ENCODE results near the gene RTL1. TPM values are rescaled to one million over a fixed set of nuclear protein-coding genes. Genes with fewer than 3 reads are reported as not detected.

Gene RTL1
- polyA plus RNA-seq, 4 donors = 0.03 to 0.16 (median 0.08) TPM

DNA sequence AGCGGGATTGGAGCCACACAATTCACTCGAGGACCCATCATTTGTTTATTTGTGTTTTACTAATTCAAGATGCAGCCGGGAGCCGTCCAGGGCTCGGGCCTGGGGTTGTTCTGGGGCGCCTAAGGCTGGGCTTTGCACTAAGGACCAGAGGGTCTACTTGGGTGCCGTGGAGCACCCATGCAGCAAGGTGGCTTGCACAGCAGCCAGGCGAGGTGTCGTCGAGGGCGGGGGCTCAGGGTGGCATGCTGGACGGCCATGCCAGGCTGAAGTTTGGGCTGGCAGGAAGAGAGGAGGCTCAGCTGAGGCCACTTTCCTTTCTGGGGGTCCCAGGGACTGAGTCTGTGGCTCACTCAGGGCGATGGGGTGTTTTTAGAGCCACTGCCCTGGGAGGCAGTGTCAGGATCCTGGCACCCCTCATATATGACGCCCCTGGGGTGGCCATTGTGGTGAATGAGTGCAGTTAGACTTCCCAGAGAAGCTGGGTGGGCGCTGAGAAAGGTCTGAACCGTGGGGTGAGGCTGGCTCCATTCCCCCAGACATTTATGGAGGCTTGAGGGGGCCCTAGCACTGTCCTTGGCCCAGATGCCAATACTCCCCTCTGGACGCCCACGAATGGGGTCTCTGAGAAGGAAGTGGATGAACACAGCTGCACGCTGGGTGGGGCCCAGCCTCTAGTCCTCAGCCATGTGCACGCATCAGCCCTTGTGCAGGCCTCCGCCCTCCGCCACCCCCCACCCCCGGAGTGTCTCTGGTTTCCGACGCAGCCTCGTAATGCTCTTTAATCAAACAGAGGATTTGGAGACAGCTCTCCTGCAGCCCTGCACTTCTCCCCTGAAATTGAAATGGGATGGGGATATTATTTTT, 66.3 kb downstream of the RTL1 start:
- no peak for DNase-seq (ENCODE audit: low read depth in 4 of 4, low spot score in 2 of 4)

DNA sequence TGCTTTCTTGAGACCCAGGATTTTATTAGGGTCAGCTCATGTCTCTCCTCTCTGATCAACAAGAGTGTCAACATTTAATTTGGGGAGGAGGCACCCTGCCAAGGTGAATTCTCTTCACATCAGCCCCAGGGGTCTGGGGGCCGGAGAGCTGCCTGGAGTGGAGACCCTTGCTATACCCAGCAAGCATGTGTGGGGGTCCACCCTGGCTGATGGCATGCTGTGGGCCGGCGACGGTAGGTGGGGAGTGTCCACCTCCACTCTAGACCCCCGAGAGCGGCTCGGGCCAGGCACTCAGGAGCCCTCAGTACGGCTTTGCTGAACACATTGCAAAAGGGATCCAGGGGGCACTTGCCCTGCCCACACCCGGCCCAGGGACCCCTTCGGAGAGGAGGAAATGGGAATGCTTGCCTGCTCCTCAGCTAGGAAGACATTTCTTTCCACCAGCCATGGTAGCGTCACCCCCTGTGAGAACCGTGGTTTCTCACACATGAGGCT, 67.2 kb downstream of the RTL1 start:
- DNase-seq (ENCODE audit: low read depth in 4 of 4, low spot score in 2 of 4) = no peak

DNA sequence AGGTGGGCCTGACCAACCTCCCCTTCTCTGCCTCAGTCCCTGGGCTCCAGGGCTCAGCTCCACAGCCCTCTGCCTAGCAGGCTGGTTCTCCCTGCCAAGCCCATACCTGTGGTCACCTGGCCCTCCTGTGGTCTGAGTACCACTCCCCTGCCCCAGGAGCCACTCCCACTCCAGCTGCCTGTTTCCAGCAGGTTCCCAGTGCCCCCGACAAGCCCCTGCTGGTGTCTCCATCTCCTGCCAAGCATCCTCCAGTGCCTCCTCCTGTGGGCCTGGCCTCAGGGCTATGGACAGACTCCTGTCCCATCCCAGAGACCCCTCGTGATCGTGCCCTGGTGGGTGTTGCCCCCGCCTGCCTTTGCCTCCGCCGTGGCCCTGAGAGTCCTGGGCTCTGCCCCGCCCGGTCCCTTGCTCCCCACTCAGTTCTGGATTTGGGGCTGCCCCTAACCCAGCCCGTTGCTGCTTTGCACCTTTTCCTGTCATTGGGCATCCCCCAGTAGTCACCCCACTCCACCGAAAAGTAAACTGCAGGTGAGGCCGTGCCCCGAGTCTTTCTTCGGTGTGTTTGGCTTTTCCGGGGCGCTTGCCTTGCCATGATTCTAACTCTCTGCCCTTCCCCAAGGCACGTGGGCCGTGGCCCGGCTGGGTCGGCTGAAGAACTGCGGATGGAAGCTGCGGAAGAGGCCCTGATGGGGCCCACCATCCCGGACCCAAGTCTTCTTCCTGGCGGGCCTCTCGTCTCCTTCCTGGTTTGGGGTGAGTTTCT, 67.8 kb downstream of the RTL1 start:
- no peak for DNase-seq (ENCODE audit: low read depth in 4 of 4, low spot score in 2 of 4)

DNA sequence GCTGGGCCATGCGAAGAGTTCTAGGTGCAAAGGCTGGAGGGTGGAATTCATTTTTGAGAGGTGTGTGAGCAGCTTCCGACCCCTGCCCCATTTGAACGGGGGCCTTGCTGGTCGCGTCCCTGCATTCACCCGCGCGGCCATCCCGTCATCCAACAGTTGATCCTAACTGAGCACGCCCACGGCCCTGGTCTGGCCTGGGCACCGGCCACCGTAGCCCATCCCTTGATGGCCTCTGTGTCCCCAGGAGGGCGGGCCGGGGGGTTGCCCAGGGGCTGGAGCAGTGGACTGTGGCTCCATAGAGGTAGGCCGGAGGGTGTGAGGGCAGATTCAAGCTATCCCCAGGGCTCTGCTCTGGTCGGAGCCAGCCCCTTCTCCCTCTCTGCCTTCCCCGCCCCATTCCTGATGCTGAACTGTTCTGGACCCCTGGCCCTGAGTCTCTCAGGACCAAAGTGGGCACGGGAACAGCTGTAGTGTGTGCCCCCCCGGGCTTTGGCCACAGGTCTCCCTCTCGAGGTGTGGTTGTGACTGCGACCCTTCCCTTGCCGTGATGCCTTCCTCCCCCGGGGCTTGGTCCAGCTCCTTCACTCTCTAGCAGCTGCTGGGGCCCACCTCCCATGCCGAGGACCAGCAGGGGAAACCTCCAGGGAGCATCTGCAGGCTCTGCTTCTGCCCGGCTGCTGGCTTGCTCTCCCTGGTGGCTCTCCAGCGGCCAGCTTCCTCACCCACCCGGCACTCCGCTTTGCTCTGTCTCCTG, 68.6 kb downstream of the RTL1 start:
- DNase-seq (ENCODE audit: low read depth in 4 of 4, low spot score in 2 of 4) = no peak

DNA sequence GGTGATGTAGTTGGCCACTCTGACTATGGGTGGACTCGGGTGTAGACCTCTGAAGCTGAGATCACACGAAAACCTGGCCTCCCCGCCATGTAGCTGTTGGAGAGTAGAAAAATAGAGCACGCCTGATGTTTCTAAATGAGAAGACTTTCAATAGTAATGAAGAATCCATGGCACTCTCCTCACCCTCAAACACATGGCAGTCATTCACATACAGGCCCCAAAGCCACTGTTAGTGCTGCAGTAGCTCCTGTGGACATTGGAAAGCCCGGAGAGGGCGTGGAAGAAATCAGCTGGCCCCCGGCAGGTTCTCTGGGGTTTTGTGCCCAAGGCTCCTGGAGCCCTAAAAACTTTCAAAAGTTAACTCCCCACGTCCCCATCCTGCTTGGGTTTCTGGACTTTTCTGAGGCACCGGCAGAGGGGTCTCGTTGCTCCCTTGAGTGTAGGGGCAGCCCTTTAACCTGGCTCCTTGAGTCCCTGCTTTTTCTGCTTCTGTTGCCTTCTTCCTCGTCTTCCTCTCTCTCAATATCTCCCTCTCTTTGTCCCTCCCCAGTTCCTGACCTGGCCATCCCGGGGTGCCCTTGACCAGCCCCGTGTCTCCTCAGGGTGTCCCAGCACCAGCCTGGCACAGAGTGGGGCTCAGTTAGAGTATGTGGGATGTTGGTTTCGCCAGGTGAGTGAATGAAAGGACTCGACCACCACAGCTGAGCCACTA, 69.3 kb downstream of the RTL1 start:
- DNase-seq (ENCODE audit: low read depth in 4 of 4, low spot score in 2 of 4) = no peak

DNA sequence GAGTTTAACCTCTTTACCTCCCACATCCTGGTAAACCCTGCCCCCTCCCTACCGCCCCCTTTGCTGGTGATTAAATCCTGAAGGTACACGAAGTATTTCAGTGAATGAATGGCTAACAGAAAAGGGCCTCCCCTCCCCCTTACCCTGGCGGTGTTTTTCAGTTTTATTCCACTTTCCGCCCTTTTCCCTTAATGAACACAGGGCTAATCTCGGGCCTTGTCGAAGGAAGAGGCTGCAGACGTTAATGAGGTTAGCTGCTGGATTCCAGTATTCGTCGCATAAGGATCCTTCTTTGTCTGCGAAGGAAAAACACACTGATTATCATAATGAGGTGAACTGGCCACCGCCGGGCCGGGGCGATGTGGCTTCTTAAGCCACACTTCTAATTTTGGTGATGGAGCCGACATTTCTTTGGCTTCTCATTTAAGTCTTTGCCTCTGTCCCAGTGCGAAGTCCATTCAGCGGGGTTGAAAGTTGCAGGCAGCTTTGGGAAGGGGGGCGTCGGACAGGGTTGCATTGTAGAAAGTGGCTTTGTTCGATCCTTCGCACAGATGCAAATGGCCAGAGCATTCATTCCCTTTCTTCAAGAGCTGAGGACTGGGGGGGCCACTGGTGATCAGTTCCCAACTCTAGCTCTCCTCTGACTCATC, 71.1 kb downstream of the RTL1 start:
- no peak for DNase-seq (ENCODE audit: low read depth in 4 of 4, low spot score in 2 of 4)

DNA sequence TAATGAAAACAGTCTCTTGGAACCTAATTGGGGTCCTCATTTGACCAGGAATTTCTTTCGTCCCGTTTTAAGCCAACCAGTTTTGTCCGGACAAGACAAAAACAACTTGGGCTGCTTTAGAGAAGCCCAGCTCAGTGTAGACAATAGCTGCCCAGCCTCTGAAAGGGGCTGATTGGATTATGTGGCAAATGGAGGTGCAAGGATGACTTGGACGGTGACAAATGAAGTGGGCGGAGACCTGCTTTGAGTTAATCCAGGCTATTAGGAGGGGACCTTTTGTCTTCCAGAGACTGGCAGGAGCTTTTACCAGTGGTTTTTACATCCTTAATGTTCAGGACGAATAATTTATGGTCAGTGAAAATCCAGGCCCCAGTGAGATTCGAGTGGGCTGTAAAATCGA, 72.8 kb downstream of the RTL1 start:
- DNase-seq (ENCODE audit: low read depth in 4 of 4, low spot score in 2 of 4) = no peak

Other genes with a start within 250 kb of the RTL1 start
- gene DLK1, start 176.8 kb downstream of the RTL1 start, polyA plus RNA-seq (ENCODE audit: insufficient read length in 4 of 4) = 10 to 100 TPM in 1 of 4 donors, 1 to 10 TPM in 3; 5.8 to 11.1 (median 8.0) TPM
- 100 to 1,000 TPM in 2 of 4 donors, 10 to 100 TPM in 2; 55.0 to 309 (median 131) TPM for gene MEG3, start 77.6 kb downstream of the RTL1 start, polyA plus RNA-seq (ENCODE audit: insufficient read length in 4 of 4)

All from left renal cortex interstitium (tissue), 4 donors.